Measurements from ENCODE around the gene B3GNT3. TPM values are rescaled to one million over a fixed set of nuclear protein-coding genes. Genes with fewer than 3 reads are reported as not detected.
A peak's percentile ranks its signal among the peaks of the same experiment; 100 is the strongest.

B3GNT3 gene
- total and polyA plus RNA-seq, 9 of the 15 experiments (the other 6 are each of a cell fraction or from before 2014, with no cell fraction given): 0.06 to 0.11 (median 0.07) TPM; not detected in 6

GRCh38 chr19:17841810-17842662 lies 47.1 kb downstream of the B3GNT3 start:
- H3K4me3 ChIP-seq: peak overlapping the region; percentile 58
- TF ChIP-seq KLF10 (CRISPR knock-in tag; IDR thresholded peaks at IDR 0.05): no peak
- TF ChIP-seq ZNF121 (CRISPR knock-in tag; conservative IDR thresholded peaks at IDR 0.05): 0 out of 2 replicates have a peak, but pooled peaks have one; percentile 13
- peak in 1 of 2 experiments; percentile 70; a peak in 1 of 3 replicates for TF ChIP-seq CBX3 (IDR thresholded peaks at IDR 0.05; ENCODE audit: borderline replicate concordance in 1 of 2, low read length in 2 of 2)
- TF ChIP-seq FOXA1 (IDR thresholded peaks at IDR 0.05; ENCODE audit: borderline replicate concordance): no peak
- TF ChIP-seq CBFA2T3 (IDR thresholded peaks at IDR 0.05): 0 out of 2 replicates have a peak, but pooled peaks have one; percentile 4
- no peak for TF ChIP-seq MAFG (tag; conservative IDR thresholded peaks at IDR 0.05)
- no peak for TF ChIP-seq TEAD4 (IDR thresholded peaks at IDR 0.05; ENCODE audit: low read length)
- TF ChIP-seq TEAD4 (CRISPR knock-in tag; IDR thresholded peaks at IDR 0.05; ENCODE audit: borderline replicate concordance): peak; percentile 92; the same call in 1 of the 2 replicates
- no peak for TF ChIP-seq ZC3H11A (IDR thresholded peaks at IDR 0.05; ENCODE audit: low read depth, low read length)
- TF ChIP-seq, protein P1, sequence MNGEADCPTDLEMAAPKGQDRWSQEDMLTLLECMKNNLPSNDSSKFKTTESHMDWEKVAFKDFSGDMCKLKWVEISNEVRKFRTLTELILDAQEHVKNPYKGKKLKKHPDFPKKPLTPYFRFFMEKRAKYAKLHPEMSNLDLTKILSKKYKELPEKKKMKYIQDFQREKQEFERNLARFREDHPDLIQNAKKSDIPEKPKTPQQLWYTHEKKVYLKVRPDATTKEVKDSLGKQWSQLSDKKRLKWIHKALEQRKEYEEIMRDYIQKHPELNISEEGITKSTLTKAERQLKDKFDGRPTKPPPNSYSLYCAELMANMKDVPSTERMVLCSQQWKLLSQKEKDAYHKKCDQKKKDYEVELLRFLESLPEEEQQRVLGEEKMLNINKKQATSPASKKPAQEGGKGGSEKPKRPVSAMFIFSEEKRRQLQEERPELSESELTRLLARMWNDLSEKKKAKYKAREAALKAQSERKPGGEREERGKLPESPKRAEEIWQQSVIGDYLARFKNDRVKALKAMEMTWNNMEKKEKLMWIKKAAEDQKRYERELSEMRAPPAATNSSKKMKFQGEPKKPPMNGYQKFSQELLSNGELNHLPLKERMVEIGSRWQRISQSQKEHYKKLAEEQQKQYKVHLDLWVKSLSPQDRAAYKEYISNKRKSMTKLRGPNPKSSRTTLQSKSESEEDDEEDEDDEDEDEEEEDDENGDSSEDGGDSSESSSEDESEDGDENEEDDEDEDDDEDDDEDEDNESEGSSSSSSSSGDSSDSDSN (IDR thresholded peaks at IDR 0.05; ENCODE audit: borderline replicate concordance in 1 of 2, low read depth in 2 of 2, low read length in 2 of 2): 0 out of 4 replicates have a peak, but pooled peaks of 1 of the 2 experiments have one; percentile 29
- no peak for TF ChIP-seq ZFP91 (CRISPR knock-in tag; IDR thresholded peaks at IDR 0.05)
- peak; percentile 88 for TF ChIP-seq ZNF431 (CRISPR knock-in tag; IDR thresholded peaks at IDR 0.05)
- TF ChIP-seq SRF (CRISPR knock-in tag; IDR thresholded peaks at IDR 0.05): peak in 1 of 2 experiments; percentile 34; a peak in 1 of 4 replicates
- peak; percentile 43; the same call in 1 of the 2 replicates for TF ChIP-seq POLR2AphosphoS5 (IDR thresholded peaks at IDR 0.05; ENCODE audit: control insufficient read depth, insufficient read depth, low read depth, low read length)
- TF ChIP-seq, protein P2, sequence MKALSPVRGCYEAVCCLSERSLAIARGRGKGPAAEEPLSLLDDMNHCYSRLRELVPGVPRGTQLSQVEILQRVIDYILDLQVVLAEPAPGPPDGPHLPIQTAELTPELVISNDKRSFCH (CRISPR knock-in tag; IDR thresholded peaks at IDR 0.05): no peak
- TF ChIP-seq, protein P2 (tag; IDR thresholded peaks at IDR 0.05): peak; percentile 44; the same call in 1 of the 2 replicates

More at GRCh38 chr19:17841810-17842662, 47.1 kb downstream of the B3GNT3 start:
- Histone ChIP-seq H3K9me3 (replicated peaks; ENCODE audit: control insufficient read depth, insufficient read depth, low read depth, low read length) (no peaks in the 10 kb centered on the region), H3K4me1 (replicated peaks in 1 of 2; ENCODE audit: control insufficient read depth in 2 of 2, insufficient read depth in 2 of 2, low read length in 2 of 2) (peaks cover 0 to 37% of the 10 kb centered on the region in 2 experiments; a peak in 3 of 5 replicates), H3K27ac (ENCODE audit: extremely low read depth, low read depth, low read length) (peak overlapping the region; percentile 77), H2AFZ (ENCODE audit: low read depth, low read length) (peak overlapping the region; percentile 96), H3K4me2 (ENCODE audit: insufficient read depth, low read length) (peak overlapping the region; percentile 86), H3K27me3 (ENCODE audit: control insufficient read depth in 2 of 2, insufficient read depth in 2 of 2, low read length in 2 of 2) (peaks cover 3 to 15% of the 10 kb centered on the region in 2 experiments; a peak in 2 of 5 replicates), H4K20me1 (replicated peaks; ENCODE audit: control insufficient read depth, insufficient read depth, low read length) (no peaks in the 10 kb centered on the region), H3K9me1 (ENCODE audit: control insufficient read depth, insufficient read depth, low read length) (peaks cover 4% of the 10 kb centered on the region), H3K79me2 (ENCODE audit: control insufficient read depth, insufficient read depth, low read length) (peaks cover 10% of the 10 kb centered on the region; the same call in 2 of the 3 replicates), H3K36me3 (ENCODE audit: control insufficient read depth, insufficient read depth, low read length) (no peaks in the 10 kb centered on the region), H3K9ac (ENCODE audit: insufficient read depth in 1 of 2, low read depth in 2 of 2, low read length in 2 of 2) (peak overlapping the region; percentile 60 to 96)
- POLR2A ChIA-PET: interaction anchor here (0.5 to 3.6 kb wide), 4 partner anchors 12 to 228 kb away, joined by 3 to 22 read pairs (median 3); partner anchors contain the start of gene RPL18A
- no TSS peak for BruUV-seq (replicated peaks)
- CTCF ChIA-PET (ENCODE audit: low intra/inter-chr PET ratio): interaction anchor here (0.5 kb wide), 1 partner anchor 28 kb away, joined by 4 read pairs; no protein-coding TSS in a partner anchor
- peak; percentile 96 for FAIRE-seq
- under 1% methylated on average over 40 of the region's 56 CpGs for WGBS (ENCODE audit: insufficient coverage, low coverage, missing lambda C conversion rate)
- intact Hi-C loops (cut with micrococcal nuclease) (loop anchor here (1.0 kb wide), 1 partner anchor 64 kb away; no protein-coding TSS in a partner anchor), in situ Hi-C loops (cut with MboI) (no loop called here)
- peak; percentile 94 for ATAC-seq
- peak; percentile 95 to 100 (median 99) for DNase-seq (ENCODE audit: extremely low read depth in 1 of 4, low spot score in 3 of 4)

All from K562 (cell line).